Muscle of leg (tissue), 11 donors: Measurements from ENCODE around the gene RAB4A. TPM values are rescaled to one million over a fixed set of nuclear protein-coding genes. Genes with fewer than 3 reads are reported as not detected.
A peak's percentile ranks its signal among the peaks of the same experiment; 100 is the strongest.

Experiments
- DNase-seq: peaks from one replicate; pipeline ENCODE4 v3.0.0; 2013
- H3K27ac ChIP-seq: one replicate; pipeline ENCODE4 v1.5.1; 2013; ENCODE audit warnings: mild to moderate bottlenecking, low read length, control low read depth
- H3K27me3 ChIP-seq: one replicate; pipeline ENCODE4 v1.6.1; 2013; ENCODE audit warnings: low read length; ENCODE audit not compliant: control insufficient read depth, insufficient read depth
- H3K36me3 ChIP-seq: one replicate; pipeline ENCODE4 v1.6.1; 2013; ENCODE audit warnings: low read length; ENCODE audit not compliant: control insufficient read depth, insufficient read depth
- H3K4me1 ChIP-seq: one replicate; pipeline ENCODE4 v1.6.1; 2013; ENCODE audit warnings: low read length; ENCODE audit not compliant: control insufficient read depth, insufficient read depth
- H3K4me3 ChIP-seq: one replicate; pipeline ENCODE4 v1.5.1; 2013; ENCODE audit warnings: low read length, control low read depth
- H3K9me3 ChIP-seq: replicated peaks from 2 replicates; pipeline ENCODE4 v1.6.1; 2013; ENCODE audit warnings: low read depth, low read length; ENCODE audit not compliant: control insufficient read depth
- WGBS: methylation state at CpG from one replicate; pipeline ENCODE4 v1.1.5; 2013; ENCODE audit warnings: missing lambda C conversion rate; ENCODE audit not compliant: insufficient coverage; 5-methylcytosine and 5-hydroxymethylcytosine counted together
- polyA plus RNA-seq, 8 donors: library from polyadenylated mRNA; unstranded; fragments of 120-200 nt; gene quantifications; one replicate each; pipeline versions ENCODE4 v1.2.1 to v1.2.3, GENCODE V29; 2013; ENCODE audit warnings: inconsistent platforms in 1 of 8, low replicate concordance in 1 of 8; ENCODE audit not compliant: insufficient read length in 8 of 8, insufficient read depth in 1 of 8
- total RNA-seq: library from RNA; stranded (reverse); fragments of 120-200 nt; gene quantifications from one replicate; pipeline ENCODE4 v1.2.4, GENCODE V29; 2013

RAB4A gene
- total and polyA plus RNA-seq, 9 donors: 39.0 to 57.8 (median 50.9) TPM

GRCh38 chr1:229240532-229240931 lies 30.4 kb upstream of the RAB4A start:
- Histone ChIP-seq H3K4me1 (no peaks in the 10 kb centered on the region), H3K9me3 (peaks cover 2% of the 10 kb centered on the region), H3K27ac (no peak overlapping the region), H3K27me3 (no peaks in the 10 kb centered on the region), H3K36me3 (no peaks in the 10 kb centered on the region), H3K4me3 (no peak overlapping the region)
- DNase-seq: no peak
- WGBS: no CpG with 5 or more reads among the region's 3 CpGs

DNA sequence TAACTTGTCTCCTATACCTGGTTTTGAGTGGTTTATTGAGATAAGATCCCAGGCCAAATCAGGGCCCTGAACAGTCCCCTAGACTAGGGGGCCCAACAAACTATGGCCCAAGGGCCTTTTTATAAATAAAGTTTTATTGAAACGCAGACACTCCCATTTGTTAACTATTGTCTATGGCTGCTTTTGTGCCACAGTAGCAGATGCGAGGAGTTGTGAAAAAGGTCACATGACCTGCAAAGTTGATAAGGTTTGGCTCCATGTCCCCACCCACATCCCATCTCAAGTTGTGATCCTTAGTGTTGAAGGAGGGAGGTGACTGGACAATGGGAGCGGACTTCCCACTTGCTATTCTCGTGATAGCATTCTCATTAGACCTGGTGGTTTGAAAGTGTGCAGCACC lies 29.5 kb upstream of the RAB4A start:
- H3K4me3 ChIP-seq: no peak overlapping the region
- H3K27me3 ChIP-seq: no peaks in the 10 kb centered on the region
- WGBS: no CpG with 5 or more reads among the region's 4 CpGs
- H3K4me1 ChIP-seq: no peaks in the 10 kb centered on the region
- no peak overlapping the region for H3K27ac ChIP-seq
- H3K9me3 ChIP-seq: peaks cover 2% of the 10 kb centered on the region
- no peaks in the 10 kb centered on the region for H3K36me3 ChIP-seq
- no peak for DNase-seq

GRCh38 chr1:229243638-229244037 lies 27.3 kb upstream of the RAB4A start:
- no peak overlapping the region for H3K4me3 ChIP-seq
- no peaks in the 10 kb centered on the region for H3K4me1 ChIP-seq
- no peak for DNase-seq
- no peak overlapping the region for H3K27ac ChIP-seq
- H3K9me3 ChIP-seq: peaks cover 2% of the 10 kb centered on the region
- H3K36me3 ChIP-seq: no peaks in the 10 kb centered on the region
- H3K27me3 ChIP-seq: no peaks in the 10 kb centered on the region
- WGBS: no CpG with 5 or more reads among the region's 4 CpGs

- Histone ChIP-seq H3K4me1 (no peaks in the 10 kb centered on the region), H3K27me3 (no peaks in the 10 kb centered on the region), H3K4me3 (no peak overlapping the region), H3K36me3 (no peaks in the 10 kb centered on the region), H3K27ac (no peak overlapping the region), H3K9me3 (peaks cover 2% of the 10 kb centered on the region)
- WGBS: 100% methylated on average over 2 of the region's 3 CpGs
- DNase-seq: no peak
Measured at GRCh38 chr1:229244091-229244490, 26.8 kb upstream of the RAB4A start.

DNA sequence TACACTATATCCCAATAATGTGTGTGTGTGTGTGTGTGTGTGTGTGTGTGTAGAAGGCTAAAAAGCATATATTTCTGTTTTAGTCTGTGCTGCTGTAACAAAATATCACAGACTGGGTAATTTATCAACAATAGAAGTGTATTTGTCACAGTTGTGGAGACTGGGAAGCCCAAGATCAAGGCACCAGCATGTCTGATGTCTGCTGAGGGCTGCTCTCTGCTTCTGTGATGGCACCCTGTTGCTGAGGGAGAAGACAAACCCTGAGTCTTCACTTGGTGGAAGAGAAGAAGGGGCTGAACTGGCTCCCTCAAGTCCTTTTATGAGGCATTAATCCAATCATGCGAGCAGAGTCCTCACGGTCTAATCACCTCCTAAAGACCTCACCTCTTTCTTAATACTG lies 23.0 kb upstream of the RAB4A start:
- Histone ChIP-seq H3K4me1 (no peaks in the 10 kb centered on the region), H3K36me3 (no peaks in the 10 kb centered on the region), H3K9me3 (peaks cover 2% of the 10 kb centered on the region), H3K27ac (no peak overlapping the region), H3K27me3 (no peaks in the 10 kb centered on the region), H3K4me3 (no peak overlapping the region)
- no CpG with 5 or more reads among the region's 2 CpGs for WGBS
- no peak for DNase-seq

- Histone ChIP-seq H3K4me3 (no peak overlapping the region), H3K27ac (no peak overlapping the region), H3K36me3 (no peaks in the 10 kb centered on the region), H3K27me3 (no peaks in the 10 kb centered on the region), H3K4me1 (no peaks in the 10 kb centered on the region), H3K9me3 (no peaks in the 10 kb centered on the region)
- DNase-seq: no peak
- 59% methylated on average over 6 of the region's 10 CpGs for WGBS
Measured at GRCh38 chr1:229248821-229249817, 21.8 kb upstream of the RAB4A start.

DNA sequence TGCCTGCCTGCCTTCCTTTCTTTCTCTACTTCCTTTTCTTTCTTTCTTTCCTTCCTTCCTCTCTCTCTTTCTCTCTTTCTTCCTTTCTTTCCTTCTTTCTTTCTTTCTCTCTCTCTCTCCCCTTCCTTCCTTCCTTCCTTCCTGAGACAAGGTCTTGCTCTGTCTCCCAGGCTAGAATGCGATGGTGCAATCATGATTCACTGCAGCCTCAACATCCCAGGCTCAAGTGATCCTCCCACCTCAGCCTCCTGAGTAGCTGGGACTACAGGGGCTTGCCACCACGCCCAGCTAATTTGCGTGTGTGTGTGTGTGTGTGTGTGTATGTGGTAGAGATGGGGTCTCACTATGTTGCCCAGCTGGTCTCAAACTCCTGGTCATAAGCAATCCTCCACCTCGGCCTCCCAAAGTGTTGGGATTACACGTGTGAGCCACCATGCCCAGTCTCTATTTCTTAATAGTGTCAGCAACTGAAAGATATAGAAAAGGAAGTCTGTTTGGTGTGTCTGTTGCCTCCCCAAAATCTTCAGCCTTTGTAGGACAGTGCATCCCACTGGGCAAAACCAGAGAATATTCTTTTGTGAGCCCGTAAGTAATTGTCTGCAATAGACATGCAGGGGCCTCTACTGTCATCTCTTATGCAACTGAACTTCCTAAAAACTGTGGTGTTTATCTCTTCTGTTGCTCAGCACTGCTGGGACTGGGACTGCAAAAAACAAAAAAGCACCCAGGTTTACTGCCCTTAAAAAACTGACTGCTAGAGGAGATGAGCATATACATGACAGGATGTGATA lies 20.9 kb upstream of the RAB4A start:
- 57% methylated on average over 1 of the region's 6 CpGs for WGBS
- Histone ChIP-seq H3K36me3 (no peaks in the 10 kb centered on the region), H3K4me1 (no peaks in the 10 kb centered on the region), H3K27me3 (no peaks in the 10 kb centered on the region), H3K27ac (no peak overlapping the region), H3K9me3 (no peaks in the 10 kb centered on the region), H3K4me3 (no peak overlapping the region)
- DNase-seq: peak; percentile 51

GRCh38 chr1:229251185-229251584 lies 19.7 kb upstream of the RAB4A start:
- no peaks in the 10 kb centered on the region for H3K9me3 ChIP-seq
- DNase-seq: no peak
- no peak overlapping the region for H3K27ac ChIP-seq
- no peaks in the 10 kb centered on the region for H3K36me3 ChIP-seq
- H3K4me3 ChIP-seq: no peak overlapping the region
- no peaks in the 10 kb centered on the region for H3K4me1 ChIP-seq
- H3K27me3 ChIP-seq: no peaks in the 10 kb centered on the region
- WGBS: 66% methylated on average over 5 of the region's 5 CpGs

- H3K27ac ChIP-seq: no peak overlapping the region
- no peaks in the 10 kb centered on the region for H3K9me3 ChIP-seq
- WGBS: 62% methylated on average over 10 of the region's 12 CpGs
- H3K36me3 ChIP-seq: no peaks in the 10 kb centered on the region
- H3K27me3 ChIP-seq: no peaks in the 10 kb centered on the region
- no peak for DNase-seq
- H3K4me1 ChIP-seq: no peaks in the 10 kb centered on the region
- H3K4me3 ChIP-seq: no peak overlapping the region
Measured at GRCh38 chr1:229252228-229252984, 18.5 kb upstream of the RAB4A start.
